Urinary bladder (tissue), 4 donors: ENCODE measurements around the gene CDKN2C. TPM values are rescaled to one million over a fixed set of nuclear protein-coding genes. Genes with fewer than 3 reads are reported as not detected.
"Not testable (repeated sequence)": the region's sequence is repeated elsewhere in the genome, so short reads cannot be mapped to it uniquely, and the experiment has no call there.

Experiments
- DNase-seq: peaks from one replicate; pipeline ENCODE4 v3.0.0-alpha.2; 2015; ENCODE audit errors: extremely low spot score
- H3K27ac ChIP-seq: one replicate; pipeline ENCODE4 v1.5.1; 2013; ENCODE audit warnings: low read depth, mild to moderate bottlenecking, moderate library complexity
- H3K36me3 ChIP-seq: one replicate; pipeline ENCODE4 v1.6.1; 2013; ENCODE audit warnings: mild to moderate bottlenecking, moderate library complexity; ENCODE audit not compliant: insufficient read depth
- H3K4me1 ChIP-seq: one replicate; pipeline ENCODE4 v1.6.1; 2013; ENCODE audit warnings: mild to moderate bottlenecking, moderate library complexity; ENCODE audit not compliant: insufficient read depth
- H3K4me3 ChIP-seq: one replicate; pipeline ENCODE4 v1.5.1; 2013; ENCODE audit warnings: low read depth, low read length
- whole genome bisulfite sequencing: extraction: QIAGEN DNeasy Blood & Tissue Kit; methylation state at CpG from one replicate; pipeline ENCODE4 v1.1.7; 2013; 5-methylcytosine and 5-hydroxymethylcytosine counted together
- polyA plus RNA-seq: library from polyadenylated mRNA; stranded (reverse); fragments of 200-250 nt; gene quantifications from one replicate; pipeline ENCODE4 v1.2.3, GENCODE V29; 2013
- total RNA-seq: library from RNA; depleted of rRNA; stranded (reverse); fragments of >200 nt; gene quantifications from one replicate; pipeline ENCODE4 v1.2.3, GENCODE V29; 2014
- donor health status: healthy with polysubstance abuse.
- donor health status: healthy.

Gene CDKN2C
- total and polyA plus RNA-seq, 2 donors: 16.9 to 19.9 TPM

DNA sequence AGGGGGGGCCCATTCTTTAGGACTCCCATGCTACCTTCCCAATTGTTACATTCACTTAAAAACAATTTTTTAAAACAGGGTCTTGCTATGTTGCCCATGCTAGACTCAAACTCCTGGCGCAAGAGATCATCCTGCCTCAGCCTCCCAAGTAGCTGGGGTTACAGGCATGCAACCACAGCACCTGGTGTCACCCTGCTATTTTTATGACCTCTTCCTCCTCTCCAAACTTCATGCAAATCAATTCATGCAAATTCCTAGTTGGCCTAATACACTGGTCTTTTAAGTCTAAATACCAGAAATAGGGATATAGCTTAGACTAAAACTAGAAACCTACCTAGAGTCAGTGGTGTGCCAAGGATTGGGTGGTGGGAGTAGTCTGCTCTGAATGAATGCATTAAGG, 30.1 kb downstream of the CDKN2C start:
- whole genome bisulfite sequencing: 92% methylated on average over 1 of the region's 1 CpG
- no peak for DNase-seq

DNA sequence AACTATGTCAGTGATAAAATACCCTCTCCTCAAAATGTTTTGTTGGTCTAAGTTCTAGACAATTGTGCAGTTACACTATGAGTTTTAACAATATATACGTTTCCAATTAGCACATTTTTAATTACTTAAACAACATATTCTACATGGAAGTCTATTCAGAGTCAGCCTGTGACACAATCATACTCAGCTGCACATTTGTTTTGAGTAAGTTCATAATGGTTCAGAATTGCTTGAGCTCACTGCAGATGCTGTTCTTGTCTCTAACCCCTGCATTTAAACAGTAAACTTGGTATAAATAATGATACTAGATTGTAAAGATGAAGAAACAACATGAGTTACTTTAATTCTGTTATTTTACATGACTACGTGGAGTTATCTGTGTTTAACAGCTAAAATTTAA, 30.6 kb downstream of the CDKN2C start:
- DNase-seq: no peak
- Histone ChIP-seq H3K4me3 (no peak overlapping the region), H3K36me3 (no peaks in the 10 kb centered on the region), H3K27ac (no peak overlapping the region), H3K4me1 (no peaks in the 10 kb centered on the region)
- 46% methylated on average over 2 of the region's 2 CpGs for WGBS

More for the DNA sequence above, 30.1 kb downstream of the CDKN2C start:
- Histone ChIP-seq H3K4me1 (no peaks in the 10 kb centered on the region), H3K36me3 (no peaks in the 10 kb centered on the region), H3K27ac (no peak overlapping the region), H3K4me3 (no peak overlapping the region)

DNA sequence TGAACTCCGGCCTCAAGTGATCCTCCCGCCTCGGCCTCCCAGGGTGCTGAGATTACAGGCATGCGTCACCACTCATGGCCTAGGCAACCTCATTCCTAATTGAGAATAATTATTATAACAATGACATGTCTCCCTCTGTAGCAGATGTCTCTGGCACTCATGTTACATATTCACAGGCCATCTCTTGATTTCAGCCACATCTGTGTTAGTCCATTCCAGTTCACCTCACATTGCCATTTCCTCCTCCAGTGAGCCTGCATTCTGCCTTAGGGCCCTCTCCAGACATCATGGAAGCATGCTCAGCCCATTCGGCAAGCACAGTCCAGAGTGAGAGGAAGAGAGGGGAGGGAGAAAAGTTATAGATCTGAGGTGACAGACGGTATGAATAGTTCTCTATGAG, 32.5 kb downstream of the CDKN2C start:
- Histone ChIP-seq H3K4me3 (no peak overlapping the region), H3K4me1 (no peaks in the 10 kb centered on the region), H3K27ac (no peak overlapping the region), H3K36me3 (no peaks in the 10 kb centered on the region)
- DNase-seq: no peak
- WGBS: 91% methylated on average over 6 of the region's 6 CpGs

DNA sequence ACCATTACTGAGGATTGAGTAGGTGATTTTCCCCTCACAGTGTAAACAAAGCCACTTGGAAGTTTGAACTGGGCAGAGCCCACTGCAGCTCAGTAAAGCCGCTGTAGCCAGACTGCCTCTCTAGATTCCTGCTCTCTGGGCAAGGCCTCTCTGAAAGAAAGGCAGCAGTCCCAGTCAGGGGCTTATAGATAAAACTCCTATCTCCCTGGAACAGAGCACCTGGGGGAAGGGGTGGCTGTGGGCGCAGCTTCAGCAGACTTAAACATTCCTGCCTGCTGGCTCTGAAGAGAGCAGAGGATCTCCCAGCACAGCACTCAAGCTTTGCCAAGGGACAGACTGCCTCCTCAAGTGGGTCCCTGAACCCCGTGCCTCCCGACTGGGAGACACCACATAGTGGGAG, 35.5 kb downstream of the CDKN2C start:
- not testable (repeated sequence) for H3K4me3 ChIP-seq, H3K27ac ChIP-seq, H3K4me1 ChIP-seq, H3K36me3 ChIP-seq, DNase-seq
- 75% methylated on average over 4 of the region's 4 CpGs for WGBS

DNA sequence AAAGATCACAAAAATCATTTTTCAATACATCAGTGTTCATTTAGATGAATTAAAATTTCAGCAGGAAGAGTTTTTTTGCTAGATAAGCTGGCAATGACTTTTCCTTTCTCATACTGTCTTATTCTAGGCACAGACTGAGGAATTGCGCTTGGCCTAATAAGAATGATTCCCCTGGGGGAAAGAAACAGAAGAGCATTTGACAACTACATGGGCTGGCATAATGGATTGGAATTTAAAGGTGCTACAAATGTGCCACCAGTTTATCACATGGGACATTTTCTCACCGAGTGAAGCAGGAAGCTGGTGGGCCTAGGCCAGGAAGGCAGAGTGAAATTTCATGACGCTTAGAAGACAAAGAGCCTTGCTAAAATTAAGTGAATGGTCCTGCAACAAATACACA, 39.3 kb downstream of the CDKN2C start:
- Histone ChIP-seq H3K36me3 (no peaks in the 10 kb centered on the region), H3K4me1 (no peaks in the 10 kb centered on the region), H3K4me3 (no peak overlapping the region), H3K27ac (no peak overlapping the region)
- 58% methylated on average over 3 of the region's 3 CpGs for WGBS
- DNase-seq: no peak

DNA sequence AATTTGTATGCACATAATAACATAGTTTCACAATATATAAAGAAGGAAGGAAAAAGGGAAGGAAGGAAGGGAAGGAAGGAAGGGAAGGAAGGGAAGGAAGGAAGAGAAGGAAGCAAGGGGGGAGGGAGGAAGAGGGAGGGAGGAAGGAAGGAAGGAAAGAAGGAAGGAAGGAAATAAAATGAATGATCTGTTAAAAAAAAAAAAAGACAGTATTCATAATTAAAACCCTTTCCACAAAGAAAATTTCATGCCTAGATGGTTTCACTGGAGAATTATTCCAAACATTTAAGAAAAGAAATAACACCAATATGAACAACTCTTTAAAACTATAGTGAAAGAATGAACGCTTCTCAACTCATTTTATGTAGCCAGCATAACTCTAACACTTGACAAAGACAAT, 44.8 kb downstream of the CDKN2C start:
- no peak overlapping the region for H3K27ac ChIP-seq
- H3K4me1 ChIP-seq: no peaks in the 10 kb centered on the region
- 92% methylated on average over 1 of the region's 1 CpG for WGBS
- H3K36me3 ChIP-seq: no peaks in the 10 kb centered on the region
- no peak for DNase-seq
- no peak overlapping the region for H3K4me3 ChIP-seq

DNA sequence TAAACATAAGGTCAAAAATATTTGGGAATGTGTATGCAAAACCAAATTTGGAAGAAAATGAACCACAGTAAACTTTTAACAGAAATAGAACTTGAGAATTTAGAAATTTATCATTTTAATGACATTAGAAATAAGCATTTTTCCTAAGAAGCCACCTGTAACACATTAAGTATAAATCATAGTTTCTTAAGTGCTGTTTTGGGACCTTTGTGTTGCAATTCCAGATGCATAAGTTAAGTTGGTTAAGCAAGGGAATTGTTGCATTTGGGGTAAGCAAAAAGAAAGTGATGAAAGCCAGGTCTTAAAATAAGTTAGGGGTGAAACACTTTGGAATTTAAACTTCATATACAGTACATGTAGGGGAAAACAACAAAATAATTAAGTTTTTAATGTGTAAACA, 49.8 kb downstream of the CDKN2C start:
- no peak for DNase-seq
- H3K4me1 ChIP-seq: no peaks in the 10 kb centered on the region
- no peaks in the 10 kb centered on the region for H3K36me3 ChIP-seq
- no peak overlapping the region for H3K4me3 ChIP-seq
- no peak overlapping the region for H3K27ac ChIP-seq

Other genes starting within 250 kb of the CDKN2C start
- 84.6 TPM for gene FAF1, start 10.0 kb upstream of the CDKN2C start, total RNA-seq
- 42.3 TPM for gene FAF1, start 10.0 kb upstream of the CDKN2C start, polyA plus RNA-seq
- gene C1orf185, start 132.0 kb downstream of the CDKN2C start, total RNA-seq: not detected
- not detected for gene C1orf185, start 132.0 kb downstream of the CDKN2C start, polyA plus RNA-seq